Kidney epithelial cell (primary cell): ENCODE results near the gene ARHGAP5. TPM values are rescaled to one million over a fixed set of nuclear protein-coding genes. Genes with fewer than 3 reads are reported as not detected.
A peak's percentile ranks its signal among the peaks of the same experiment; 100 is the strongest.

Experiments
- DNase-seq: peaks from one replicate; pipeline ENCODE4 v3.0.0-alpha.2; 2010; ENCODE audit warnings: low read depth
- H3K27me3 ChIP-seq: 2 replicates; pipeline ENCODE4 v1.6.0; 2011; ENCODE audit warnings: low read length; ENCODE audit not compliant: control insufficient read depth, insufficient read depth
- H3K36me3 ChIP-seq: 2 replicates; pipeline ENCODE4 v1.5.1; 2011; ENCODE audit warnings: low read length; ENCODE audit not compliant: control insufficient read depth, insufficient read depth
- H3K4me3 ChIP-seq: 2 replicates; pipeline ENCODE4 v1.5.1; 2011; ENCODE audit warnings: low read depth, mild to moderate bottlenecking, control low read depth, low read length
- CTCF ChIP-seq: IDR thresholded peaks from 2 replicates; pipeline ENCODE4 v1.5.1; 2011; ENCODE audit warnings: mild to moderate bottlenecking, moderate library complexity, low read length, control low read depth, inconsistent platforms; ENCODE audit not compliant: insufficient read depth, poor library complexity, severe bottlenecking
- total RNA-seq: library from RNA; depleted of rRNA; stranded (reverse); fragments of >200 nt; gene quantifications from 2 replicates; pipeline ENCODE4 v1.2.3, GENCODE V29; 2015

Gene ARHGAP5
- total RNA-seq, 1 donor from 2014 or later: 86.3 TPM

DNA sequence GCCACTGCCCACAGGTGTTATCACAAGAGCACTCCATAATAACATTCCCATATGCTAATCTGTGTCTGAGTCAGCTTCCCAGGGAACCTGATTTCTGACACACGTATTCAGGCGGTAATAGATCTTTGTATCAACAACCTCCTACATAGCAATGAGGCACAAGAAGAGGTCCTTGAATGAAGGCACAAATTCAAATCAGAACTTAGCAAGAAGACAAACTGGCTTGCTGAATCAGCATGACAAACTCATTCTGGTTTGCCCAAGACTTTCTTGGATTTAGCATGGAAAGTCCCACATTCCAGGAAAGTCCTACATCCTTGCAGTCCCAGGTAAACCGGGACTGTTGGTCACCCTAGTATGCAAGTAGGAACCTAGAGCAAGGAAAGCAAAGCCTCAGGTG is 90.8 kb downstream of the ARHGAP5 start:
- no peak for TF ChIP-seq CTCF
- Histone ChIP-seq H3K36me3 (no peaks in the 10 kb centered on the region), H3K27me3 (no peaks in the 10 kb centered on the region), H3K4me3 (no peak overlapping the region)
- peak; percentile 14 for DNase-seq

- H3K4me3 ChIP-seq: no peak overlapping the region
- no peak for DNase-seq
- H3K27me3 ChIP-seq: no peaks in the 10 kb centered on the region
- TF ChIP-seq CTCF: no peak
- no peaks in the 10 kb centered on the region for H3K36me3 ChIP-seq
Observed at GRCh38 chr14:32169191-32169590, 92.1 kb downstream of the ARHGAP5 start.

GRCh38 chr14:32171469-32171868 is 94.4 kb downstream of the ARHGAP5 start:
- Histone ChIP-seq H3K27me3 (no peaks in the 10 kb centered on the region), H3K36me3 (no peaks in the 10 kb centered on the region), H3K4me3 (no peak overlapping the region)
- TF ChIP-seq CTCF: no peak
- no peak for DNase-seq

DNA sequence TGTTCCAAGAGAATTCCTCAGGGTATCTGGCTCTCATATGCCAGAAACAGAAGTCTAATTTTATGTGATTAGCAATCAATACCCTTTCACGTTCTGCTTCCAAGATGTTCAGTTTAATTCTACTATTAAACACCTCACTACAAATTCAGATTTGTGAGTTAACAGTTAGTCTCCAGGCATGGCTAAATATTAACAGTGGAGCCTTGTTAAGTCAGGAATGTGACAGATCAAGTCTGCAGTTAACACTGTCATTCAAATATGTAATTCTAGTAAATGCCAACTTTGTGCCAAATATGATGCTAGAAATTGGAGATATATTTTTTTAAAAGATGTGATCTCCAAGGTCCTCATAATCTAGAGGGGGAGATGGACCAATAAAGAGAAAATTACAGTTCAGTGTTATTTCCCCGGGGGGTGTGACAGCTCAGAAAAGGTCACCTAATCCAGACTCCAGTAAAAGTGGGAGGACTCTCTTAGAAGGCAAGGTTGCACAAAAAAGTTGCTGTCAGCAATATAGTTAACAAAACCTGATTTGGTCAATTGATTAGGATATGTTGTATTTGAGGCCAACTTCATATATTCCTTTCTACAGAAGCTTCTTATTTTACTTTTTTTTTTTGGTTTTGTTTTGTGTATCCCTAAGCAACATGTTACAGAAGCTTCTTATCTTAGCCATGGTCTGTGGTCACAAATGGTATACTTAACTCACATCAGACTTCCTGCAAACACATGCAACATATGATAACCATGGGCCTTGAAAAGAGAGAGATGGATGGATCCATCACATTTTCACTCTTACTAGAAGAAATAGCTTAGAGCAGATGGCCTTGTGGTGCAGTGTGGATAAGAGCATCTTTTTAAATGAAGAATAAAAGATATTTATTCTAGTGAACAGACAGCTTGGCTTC is 106.3 kb downstream of the ARHGAP5 start:
- Histone ChIP-seq H3K27me3 (no peaks in the 10 kb centered on the region), H3K36me3 (no peaks in the 10 kb centered on the region), H3K4me3 (no peak overlapping the region)
- no peak for DNase-seq
- no peak for TF ChIP-seq CTCF

DNA sequence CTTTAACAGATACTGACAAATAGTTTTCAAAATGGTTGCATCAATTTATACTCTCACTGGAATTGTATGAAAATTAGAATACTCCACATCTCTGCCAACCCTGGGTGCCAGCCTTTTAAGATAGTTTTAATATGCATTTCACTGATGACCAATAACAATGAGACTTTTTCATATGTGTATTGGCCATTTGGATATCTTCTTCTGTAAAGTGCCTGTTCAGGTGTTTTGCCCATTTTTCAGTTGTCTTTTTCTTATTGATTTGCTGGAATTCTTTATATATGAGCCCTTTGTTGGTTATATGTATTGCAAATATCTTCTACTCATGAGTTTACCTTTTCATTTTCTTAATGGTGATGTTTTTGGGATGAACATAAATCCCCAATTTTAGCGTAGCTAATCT is 108.0 kb downstream of the ARHGAP5 start:
- DNase-seq: no peak
- TF ChIP-seq CTCF: no peak
- H3K4me3 ChIP-seq: no peak overlapping the region
- H3K36me3 ChIP-seq: no peaks in the 10 kb centered on the region
- H3K27me3 ChIP-seq: no peaks in the 10 kb centered on the region

- Histone ChIP-seq H3K36me3 (no peaks in the 10 kb centered on the region), H3K4me3 (no peak overlapping the region), H3K27me3 (no peaks in the 10 kb centered on the region)
- TF ChIP-seq CTCF: no peak
- no peak for DNase-seq
Observed at GRCh38 chr14:32186248-32186647, 109.1 kb downstream of the ARHGAP5 start.
